B cell (primary cell): ENCODE results near the gene ATP9B.

Source experiments
- EZH2 ChIP-seq: IDR thresholded peaks from 2 replicates; pipeline ENCODE4 v1.6.1; 2012; ENCODE audit warnings: borderline replicate concordance, low read depth, mild to moderate bottlenecking, moderate library complexity, low read length; ENCODE audit not compliant: insufficient read depth, poor library complexity, severe bottlenecking
- TF ChIP-seq, protein P1 (sequence below): fragments of 200-600 bp; IDR thresholded peaks from one replicate; pipeline ENCODE4 v1.8.0; 2022; ENCODE audit warnings: antibody characterized with exemption, mild to moderate bottlenecking

DNA sequence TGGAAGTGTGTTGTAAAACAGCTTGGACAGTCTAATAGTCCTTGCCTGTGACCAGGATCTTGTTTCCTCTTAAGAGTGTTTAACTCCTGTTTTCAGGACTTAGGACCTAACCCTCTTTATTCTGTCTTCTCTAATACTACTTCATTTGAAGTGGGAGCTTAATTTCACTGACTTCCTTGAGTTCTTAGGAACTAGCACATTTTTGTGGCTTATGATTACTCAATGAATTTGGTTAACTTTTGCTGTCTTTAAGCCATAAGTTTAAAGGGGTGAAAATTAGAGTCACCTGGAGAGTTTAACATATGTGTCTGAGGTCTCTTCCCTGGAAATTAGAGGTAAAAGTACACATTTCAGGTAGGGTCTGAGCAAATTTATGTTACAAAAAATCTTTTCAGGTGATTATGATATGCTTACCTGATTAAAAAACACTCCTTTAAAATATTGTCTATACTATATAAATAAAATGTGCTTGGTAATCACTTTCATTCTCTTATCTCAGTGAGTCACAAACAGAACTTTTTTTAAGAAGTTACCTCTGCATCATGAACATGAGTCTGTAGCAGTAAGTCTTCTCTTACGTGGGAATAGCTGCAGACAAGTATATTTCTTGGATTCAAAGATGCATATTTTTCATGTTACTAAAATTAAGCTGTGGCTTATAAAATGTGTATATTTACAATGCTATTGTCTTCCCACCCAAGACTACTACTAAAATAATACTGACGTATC lies 52.7 kb downstream of the ATP9B start:
- TF ChIP-seq, protein P1, sequence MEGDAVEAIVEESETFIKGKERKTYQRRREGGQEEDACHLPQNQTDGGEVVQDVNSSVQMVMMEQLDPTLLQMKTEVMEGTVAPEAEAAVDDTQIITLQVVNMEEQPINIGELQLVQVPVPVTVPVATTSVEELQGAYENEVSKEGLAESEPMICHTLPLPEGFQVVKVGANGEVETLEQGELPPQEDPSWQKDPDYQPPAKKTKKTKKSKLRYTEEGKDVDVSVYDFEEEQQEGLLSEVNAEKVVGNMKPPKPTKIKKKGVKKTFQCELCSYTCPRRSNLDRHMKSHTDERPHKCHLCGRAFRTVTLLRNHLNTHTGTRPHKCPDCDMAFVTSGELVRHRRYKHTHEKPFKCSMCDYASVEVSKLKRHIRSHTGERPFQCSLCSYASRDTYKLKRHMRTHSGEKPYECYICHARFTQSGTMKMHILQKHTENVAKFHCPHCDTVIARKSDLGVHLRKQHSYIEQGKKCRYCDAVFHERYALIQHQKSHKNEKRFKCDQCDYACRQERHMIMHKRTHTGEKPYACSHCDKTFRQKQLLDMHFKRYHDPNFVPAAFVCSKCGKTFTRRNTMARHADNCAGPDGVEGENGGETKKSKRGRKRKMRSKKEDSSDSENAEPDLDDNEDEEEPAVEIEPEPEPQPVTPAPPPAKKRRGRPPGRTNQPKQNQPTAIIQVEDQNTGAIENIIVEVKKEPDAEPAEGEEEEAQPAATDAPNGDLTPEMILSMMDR: no peak
- no peak for TF ChIP-seq EZH2
